Activated T-cell treated with anti-CD3 and anti-CD28 coated beads for 48 hours (primary cell): Measurements from ENCODE around the gene DOC2A.
A peak's percentile ranks its signal among the peaks of the same experiment; 100 is the strongest.
"Not testable (repeated sequence)": the region's sequence is repeated elsewhere in the genome, so short reads cannot be mapped to it uniquely, and the experiment has no call there.

Experiments
- DNase-seq: peaks from one replicate; pipeline ENCODE4 v3.0.0-alpha.2; 2020; ENCODE audit warnings: low read depth

DOC2A gene

GRCh38 chr16:29972992-29973383 lies 37.8 kb downstream of the DOC2A start:
- DNase-seq: no peak

- no peak for DNase-seq
These were observed 38.3 kb downstream of the DOC2A start for GRCh38 chr16:29972500-29972899.

GRCh38 chr16:29971304-29971703 lies 39.5 kb downstream of the DOC2A start:
- DNase-seq: no peak

- no peak for DNase-seq
These were observed 42.6 kb downstream of the DOC2A start for GRCh38 chr16:29968205-29968604.

- no peak for DNase-seq
These were observed 47.6 kb downstream of the DOC2A start for GRCh38 chr16:29963021-29963743.

- no peak for DNase-seq
These were observed 48.4 kb downstream of the DOC2A start for GRCh38 chr16:29962344-29962994.

GRCh38 chr16:29961479-29962343 lies 49.1 kb downstream of the DOC2A start, which contains the start of gene TMEM219:
TSS of gene TMEM219 (plus strand) at chr16:29962079. CDS start at chr16:29963144, 1,065 bp downstream.
- DNase-seq: peak; percentile 95

- DNase-seq: no peak
These were observed 49.7 kb downstream of the DOC2A start for GRCh38 chr16:29961127-29961478.

GRCh38 chr16:29959821-29960220 lies 51.0 kb downstream of the DOC2A start:
- not testable (repeated sequence) for DNase-seq

GRCh38 chr16:29959293-29959692 lies 51.5 kb downstream of the DOC2A start:
- DNase-seq: no peak

GRCh38 chr16:29958756-29959155 lies 52.1 kb downstream of the DOC2A start:
- DNase-seq: no peak
